Smooth muscle cell (in vitro differentiated cells): ENCODE data around the gene STAM2. TPM values are rescaled to one million over a fixed set of nuclear protein-coding genes. Genes with fewer than 3 reads are reported as not detected.
"Not testable (repeated sequence)": the region's sequence is repeated elsewhere in the genome, so short reads cannot be mapped to it uniquely, and the experiment has no call there.

Source experiments
- DNase-seq: peaks from one replicate; lab custom pipeline; 2025; ENCODE audit not compliant: unreplicated experiment; lab: John Stamatoyannopoulos, UW
- H2AFZ ChIP-seq: fragments of 200-600 bp; sonication (generic); 2 replicates; pipeline ENCODE4 v1.6.0; 2016; ENCODE audit warnings: antibody characterized with exemption, low read depth, mild to moderate bottlenecking
- H3F3A ChIP-seq: fragments of 200-600 bp; sonication (generic); 2 replicates; pipeline ENCODE4 v1.6.0; 2017; ENCODE audit warnings: antibody characterized with exemption, low read depth
- H3K27ac ChIP-seq: fragments of 200-600 bp; sonication (generic); 2 replicates; pipeline ENCODE4 v1.5.1; 2016; ENCODE audit warnings: low read depth, mild to moderate bottlenecking
- H3K27me3 ChIP-seq: fragments of 200-600 bp; sonication (generic); 2 replicates; pipeline ENCODE4 v1.6.1; 2016; ENCODE audit warnings: low read depth, mild to moderate bottlenecking
- H3K36me3 ChIP-seq: fragments of 200-600 bp; sonication (generic); 2 replicates; pipeline ENCODE4 v1.5.1; 2016; ENCODE audit warnings: low read depth
- H3K4me1 ChIP-seq: fragments of 200-600 bp; sonication (generic); 2 replicates; pipeline ENCODE4 v1.5.1; 2016; ENCODE audit warnings: low read depth
- H3K4me2 ChIP-seq: fragments of 200-600 bp; sonication (generic); 2 replicates; pipeline ENCODE4 v1.6.0; 2016; ENCODE audit warnings: mild to moderate bottlenecking
- H3K4me3 ChIP-seq: fragments of 200-600 bp; sonication (generic); 2 replicates; pipeline ENCODE4 v1.5.1; 2016; ENCODE audit warnings: mild to moderate bottlenecking
- H3K79me2 ChIP-seq: fragments of 200-600 bp; sonication (generic); 2 replicates; pipeline ENCODE4 v1.6.0; 2016; ENCODE audit warnings: low read depth, mild to moderate bottlenecking
- H3K9ac ChIP-seq: fragments of 200-600 bp; sonication (generic); 2 replicates; pipeline ENCODE4 v1.6.0; 2016; ENCODE audit warnings: low read depth
- H3K9me3 ChIP-seq: fragments of 200-600 bp; sonication (generic); replicated peaks from 2 replicates; pipeline ENCODE4 v1.5.1; 2016; ENCODE audit warnings: low read depth
- H4K20me1 ChIP-seq: fragments of 200-600 bp; sonication (generic); 2 replicates; pipeline ENCODE4 v1.6.0; 2016; ENCODE audit warnings: low read depth
- WGBS: methylation state at CpG from one replicate; pipeline ENCODE4 v1.1.7; 2016; ENCODE audit warnings: low lambda C conversion rate; 5-methylcytosine and 5-hydroxymethylcytosine counted together
- polyA plus RNA-seq: library from polyadenylated mRNA; unstranded; fragments of >200 nt; fragmentation: Nextera tagmentation; extraction: Ambion mirVana; gene quantifications from 2 replicates; pipeline ENCODE4 v1.2.1, GENCODE V29; 2016
- total RNA-seq: library from RNA; depleted of rRNA; stranded (reverse); fragments of >200 nt; gene quantifications from 2 replicates; pipeline ENCODE4 v1.2.3, GENCODE V29; 2014
- TF ChIP-seq, protein P1 (sequence below): fragments of 200-600 bp; sonication (generic); IDR thresholded peaks from 2 replicates; pipeline ENCODE4 v1.5.1; 2017; ENCODE audit warnings: borderline replicate concordance, mild to moderate bottlenecking, antibody characterized with exemption; ENCODE audit not compliant: insufficient read depth, poor library complexity, severe bottlenecking

STAM2 gene
- total and polyA plus RNA-seq, 2 experiments from 2014 or later = 12.2 to 58.2 TPM

DNA sequence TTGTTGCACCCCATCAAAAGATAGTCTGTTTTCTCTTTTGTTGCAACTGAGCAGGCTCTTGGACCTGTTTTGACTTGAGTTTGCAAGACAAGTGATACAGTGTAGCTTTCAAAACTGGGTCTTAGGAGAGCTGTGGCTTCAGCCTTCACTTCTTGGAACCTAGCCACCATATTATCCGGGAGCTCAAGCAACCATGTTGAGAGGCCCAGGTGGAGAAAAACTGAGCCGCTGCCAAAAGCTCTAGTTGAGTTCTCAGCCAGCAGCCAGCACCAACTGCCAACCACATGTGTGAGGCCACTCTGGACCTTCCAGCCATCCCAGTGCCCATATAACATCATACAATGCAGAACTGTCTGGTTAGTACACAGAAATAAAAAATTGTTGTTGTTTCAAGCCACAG, 82.1 kb downstream of the STAM2 start:
- DNase-seq = no peak
- no peak overlapping the region for H2AFZ ChIP-seq
- H3K4me2 ChIP-seq = no peak overlapping the region
- H3K9ac ChIP-seq = no peak overlapping the region
- H3K79me2 ChIP-seq = no peaks in the 10 kb centered on the region
- peaks cover 2% of the 10 kb centered on the region for H3K27me3 ChIP-seq
- WGBS = 98% methylated on average over 2 of the region's 2 CpGs
- H3F3A ChIP-seq = peaks cover 7% of the 10 kb centered on the region
- H3K4me1 ChIP-seq = no peaks in the 10 kb centered on the region
- H3K27ac ChIP-seq = no peak overlapping the region
- no peaks in the 10 kb centered on the region for H4K20me1 ChIP-seq
- TF ChIP-seq, protein P1, sequence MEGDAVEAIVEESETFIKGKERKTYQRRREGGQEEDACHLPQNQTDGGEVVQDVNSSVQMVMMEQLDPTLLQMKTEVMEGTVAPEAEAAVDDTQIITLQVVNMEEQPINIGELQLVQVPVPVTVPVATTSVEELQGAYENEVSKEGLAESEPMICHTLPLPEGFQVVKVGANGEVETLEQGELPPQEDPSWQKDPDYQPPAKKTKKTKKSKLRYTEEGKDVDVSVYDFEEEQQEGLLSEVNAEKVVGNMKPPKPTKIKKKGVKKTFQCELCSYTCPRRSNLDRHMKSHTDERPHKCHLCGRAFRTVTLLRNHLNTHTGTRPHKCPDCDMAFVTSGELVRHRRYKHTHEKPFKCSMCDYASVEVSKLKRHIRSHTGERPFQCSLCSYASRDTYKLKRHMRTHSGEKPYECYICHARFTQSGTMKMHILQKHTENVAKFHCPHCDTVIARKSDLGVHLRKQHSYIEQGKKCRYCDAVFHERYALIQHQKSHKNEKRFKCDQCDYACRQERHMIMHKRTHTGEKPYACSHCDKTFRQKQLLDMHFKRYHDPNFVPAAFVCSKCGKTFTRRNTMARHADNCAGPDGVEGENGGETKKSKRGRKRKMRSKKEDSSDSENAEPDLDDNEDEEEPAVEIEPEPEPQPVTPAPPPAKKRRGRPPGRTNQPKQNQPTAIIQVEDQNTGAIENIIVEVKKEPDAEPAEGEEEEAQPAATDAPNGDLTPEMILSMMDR = no peak
- no peak overlapping the region for H3K4me3 ChIP-seq
- no peaks in the 10 kb centered on the region for H3K36me3 ChIP-seq
- H3K9me3 ChIP-seq = no peaks in the 10 kb centered on the region

- no peak for DNase-seq
- no peak overlapping the region for H3K4me3 ChIP-seq
- no peaks in the 10 kb centered on the region for H3K9me3 ChIP-seq
- no peaks in the 10 kb centered on the region for H3K27me3 ChIP-seq
- TF ChIP-seq, protein P1 = no peak
- H3F3A ChIP-seq = no peaks in the 10 kb centered on the region
- no peaks in the 10 kb centered on the region for H3K36me3 ChIP-seq
- H3K4me2 ChIP-seq = no peak overlapping the region
- no peaks in the 10 kb centered on the region for H3K79me2 ChIP-seq
- no peak overlapping the region for H3K27ac ChIP-seq
- no peak overlapping the region for H2AFZ ChIP-seq
- H3K4me1 ChIP-seq = no peaks in the 10 kb centered on the region
- no peak overlapping the region for H3K9ac ChIP-seq
- 95% methylated on average over 2 of the region's 2 CpGs for WGBS
- no peaks in the 10 kb centered on the region for H4K20me1 ChIP-seq
These were observed 83.5 kb downstream of the STAM2 start for GRCh38 chr2:152092095-152092494.

DNA sequence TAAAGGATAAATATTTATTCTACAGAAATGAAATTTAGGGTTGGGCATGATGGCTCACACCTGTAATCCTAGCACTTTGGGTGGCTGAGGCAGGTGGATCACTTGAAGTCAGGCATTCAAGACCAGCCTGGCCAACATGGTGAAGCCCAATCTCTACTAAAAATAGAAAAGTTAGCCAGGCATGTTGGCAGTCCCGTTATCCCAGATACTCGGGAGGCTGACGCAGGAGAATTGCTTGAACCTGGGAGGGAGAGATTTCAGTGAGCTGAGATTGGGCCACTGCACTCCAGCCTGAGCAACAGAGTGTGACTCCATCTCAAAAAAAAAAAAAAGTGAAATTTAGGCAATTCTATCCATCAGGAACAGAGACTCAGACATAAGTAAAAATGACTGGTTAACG, 84.8 kb downstream of the STAM2 start:
- H2AFZ ChIP-seq, H3K27me3 ChIP-seq, H3K4me2 ChIP-seq, H3K4me3 ChIP-seq, H3K79me2 ChIP-seq, H3K9me3 ChIP-seq, H4K20me1 ChIP-seq, H3K9ac ChIP-seq, H3K27ac ChIP-seq, H3K4me1 ChIP-seq, H3F3A ChIP-seq, H3K36me3 ChIP-seq, DNase-seq: not testable (repeated sequence)
- 95% methylated on average over 4 of the region's 4 CpGs for WGBS

DNA sequence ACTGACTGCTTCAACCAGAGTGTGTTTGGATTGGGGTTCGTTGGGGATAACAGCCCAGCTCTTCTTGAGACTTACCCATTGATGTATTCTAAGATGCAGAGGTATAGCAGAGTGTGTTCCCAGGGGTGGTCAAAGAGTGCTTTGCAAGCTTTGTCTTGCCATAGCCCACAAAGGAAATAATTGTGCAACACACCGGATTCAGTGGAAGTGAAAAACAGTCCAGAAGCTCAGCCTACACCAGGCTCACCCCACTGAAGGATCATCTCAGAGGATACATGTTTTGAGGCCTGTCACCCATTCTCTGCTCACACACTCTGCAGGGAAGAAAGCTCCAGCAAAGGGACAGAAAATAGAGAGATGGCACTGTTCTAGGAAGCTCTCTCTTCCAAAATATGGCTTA, 86.3 kb downstream of the STAM2 start:
- no peak overlapping the region for H3K9ac ChIP-seq
- no peaks in the 10 kb centered on the region for H3K36me3 ChIP-seq
- no peaks in the 10 kb centered on the region for H3K9me3 ChIP-seq
- no peak overlapping the region for H3K4me3 ChIP-seq
- no peak for DNase-seq
- H3K27me3 ChIP-seq = no peaks in the 10 kb centered on the region
- no peak overlapping the region for H2AFZ ChIP-seq
- no peaks in the 10 kb centered on the region for H3K79me2 ChIP-seq
- H3K4me2 ChIP-seq = no peak overlapping the region
- TF ChIP-seq, protein P1 = no peak
- 96% methylated on average over 2 of the region's 2 CpGs for WGBS
- no peak overlapping the region for H3K27ac ChIP-seq
- H3K4me1 ChIP-seq = no peaks in the 10 kb centered on the region
- no peaks in the 10 kb centered on the region for H4K20me1 ChIP-seq
- H3F3A ChIP-seq = no peaks in the 10 kb centered on the region
